HG03432 (cell line): ENCODE measurements around the gene RYR3.

Experiments used
- ATAC-seq: cut with Tn5 transposase; IDR thresholded peaks from one replicate; pipeline ENCODE4 v1.9.1; 2021; ENCODE audit warnings: mild to moderate bottlenecking, moderate library complexity; ENCODE audit not compliant: unreplicated experiment

Gene RYR3

GRCh38 chr15:33494306-33494705, 183.5 kb downstream of the RYR3 start:
- no peak for ATAC-seq

- no peak for ATAC-seq
These were observed 189.8 kb downstream of the RYR3 start for GRCh38 chr15:33500432-33501195.

DNA sequence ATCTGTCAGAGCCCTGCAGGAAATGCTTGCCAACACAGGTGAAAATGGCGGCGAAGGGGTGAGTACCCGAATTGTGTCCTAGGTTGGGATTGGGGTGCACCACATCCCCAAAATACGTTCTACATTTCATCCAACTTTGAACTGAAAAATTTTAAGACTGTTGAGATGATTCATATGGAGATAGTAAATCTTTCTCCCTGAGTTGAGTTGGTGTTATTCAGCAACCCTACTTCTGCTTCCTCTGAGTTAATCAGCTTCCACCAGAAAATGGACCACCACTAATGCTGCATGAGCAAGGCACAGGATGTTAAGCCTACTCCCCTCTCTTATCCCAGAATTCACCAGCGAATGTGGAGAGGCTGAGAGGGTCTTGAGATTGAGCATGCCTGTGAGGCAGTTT, 192.9 kb downstream of the RYR3 start:
- ATAC-seq, result no peak

DNA sequence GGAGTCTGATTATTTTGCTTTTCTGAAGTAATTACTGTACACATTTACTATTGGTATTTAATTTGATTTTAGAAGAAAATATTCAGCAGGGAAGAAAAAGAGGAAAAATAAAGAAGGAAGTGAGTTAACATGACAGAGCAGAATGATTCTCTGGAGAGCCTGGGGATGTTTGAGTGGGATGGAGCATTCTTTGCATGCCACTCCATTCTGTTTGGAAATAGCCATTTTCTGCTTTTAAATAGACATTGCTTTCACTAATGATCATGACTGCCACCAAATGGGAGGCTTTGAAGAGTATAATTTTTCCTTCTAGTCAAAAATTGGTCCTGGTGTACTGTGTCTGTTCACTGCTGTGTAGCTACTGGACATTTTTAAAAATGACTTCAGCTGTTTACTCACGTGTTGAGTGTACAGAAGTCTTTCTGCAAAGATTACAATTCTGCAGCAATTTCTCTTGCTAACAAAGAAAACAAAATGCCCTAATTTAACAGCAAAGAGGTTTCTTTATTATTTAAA, 196.1 kb downstream of the RYR3 start:
- ATAC-seq, result no peak

DNA sequence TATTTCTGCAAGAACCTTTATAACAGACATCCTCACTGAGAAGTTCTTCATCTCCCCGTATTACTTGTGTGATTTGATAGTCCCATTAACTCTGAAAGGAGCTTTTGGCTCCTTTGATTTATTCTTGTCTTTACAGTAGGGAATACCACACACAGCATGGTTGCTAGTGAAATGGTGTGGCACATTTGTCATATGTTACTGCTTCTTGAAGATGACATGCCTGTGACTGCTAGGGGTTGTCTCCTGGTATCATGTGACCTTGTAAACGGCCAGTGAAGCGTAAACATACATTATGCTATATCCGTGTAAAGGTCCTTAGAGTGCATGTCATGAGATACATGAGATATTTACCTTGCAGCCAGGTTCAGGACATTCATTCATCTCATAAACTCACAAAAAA, 197.9 kb downstream of the RYR3 start:
- no peak for ATAC-seq

DNA sequence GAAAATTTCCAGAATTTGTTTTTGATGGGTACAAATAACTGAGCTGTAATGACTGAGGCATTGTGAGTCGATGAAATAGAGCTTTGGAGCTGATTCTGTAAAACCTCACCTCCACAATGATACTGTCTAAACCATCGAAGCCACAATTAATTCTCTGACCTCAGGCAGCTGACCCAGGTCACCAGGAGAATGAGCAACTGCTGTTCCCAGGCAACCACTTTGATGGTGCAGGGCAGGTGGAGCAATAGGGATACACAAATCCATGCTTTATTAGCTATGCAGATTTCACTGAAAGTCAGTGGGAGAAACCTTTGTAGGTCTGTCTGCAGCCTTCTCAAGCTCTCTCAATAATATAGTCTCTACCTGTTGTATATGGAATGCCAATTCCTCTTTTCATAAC, 204.4 kb downstream of the RYR3 start:
- no peak for ATAC-seq

GRCh38 chr15:33516563-33516962, 205.8 kb downstream of the RYR3 start:
- no peak for ATAC-seq

DNA sequence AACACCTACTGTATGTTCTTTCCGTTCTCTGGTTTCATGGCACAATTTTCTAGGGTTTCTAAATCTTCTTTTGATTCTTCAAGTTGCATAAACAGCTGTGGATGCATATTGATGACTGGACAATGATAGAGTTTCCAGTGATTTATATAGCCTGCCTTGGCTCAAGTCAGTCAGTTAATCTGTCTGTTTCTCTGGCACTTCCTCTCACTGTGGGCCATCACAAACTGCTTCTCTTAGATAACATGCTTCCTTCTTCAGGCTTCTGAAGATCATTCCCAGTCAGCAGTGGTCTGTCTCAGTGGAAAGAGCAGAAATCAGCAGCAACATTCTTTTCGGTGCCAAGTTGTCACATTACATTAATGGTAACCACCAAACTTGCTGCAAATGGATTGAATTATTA, 207.2 kb downstream of the RYR3 start:
- ATAC-seq, result no peak

- ATAC-seq, result no peak
These were observed 207.7 kb downstream of the RYR3 start for GRCh38 chr15:33518421-33518820.

DNA sequence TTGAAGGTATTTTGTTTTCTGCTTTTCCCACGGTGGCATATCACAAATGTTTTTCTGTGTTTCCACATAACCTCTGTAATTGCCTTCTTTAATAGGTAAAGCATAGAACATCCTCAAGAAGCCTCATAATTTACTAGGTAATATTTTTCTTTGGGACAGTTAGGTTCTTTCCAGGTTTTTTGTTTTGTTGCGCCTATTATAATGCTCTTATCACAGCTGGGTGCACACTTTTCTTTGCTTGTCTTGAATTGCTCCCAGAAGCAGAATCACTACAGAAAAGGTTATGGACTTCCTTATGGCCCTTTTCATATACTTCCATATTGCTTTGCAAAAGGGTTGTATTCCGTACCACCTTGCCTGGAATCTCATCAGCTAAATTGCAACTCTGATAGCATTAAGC, 213.5 kb downstream of the RYR3 start:
- ATAC-seq, result no peak

- no peak for ATAC-seq
These were observed 215.8 kb downstream of the RYR3 start for GRCh38 chr15:33526532-33526931.

- no peak for ATAC-seq
These were observed 222.4 kb downstream of the RYR3 start for GRCh38 chr15:33533197-33533596.

DNA sequence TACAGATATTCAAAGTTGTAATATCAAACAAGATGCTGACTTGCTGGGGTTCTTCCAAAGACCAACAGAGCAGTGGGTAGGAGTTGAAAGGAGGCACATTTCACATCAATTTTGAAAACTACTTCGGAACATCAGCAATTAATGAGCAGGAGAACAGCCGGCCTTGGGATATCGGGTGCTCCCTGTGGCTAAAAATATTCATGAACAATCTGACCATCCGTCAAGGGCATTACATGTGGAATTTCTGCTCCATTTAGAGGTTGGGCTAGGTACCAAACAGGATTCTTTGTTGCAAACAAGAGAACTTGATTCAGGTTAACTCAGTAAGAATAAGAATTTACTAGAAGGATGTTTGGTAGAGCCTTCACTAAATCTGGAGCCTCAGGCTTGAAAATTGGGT, 223.9 kb downstream of the RYR3 start:
- no peak for ATAC-seq

GRCh38 chr15:33535135-33535534, 224.4 kb downstream of the RYR3 start:
- no peak for ATAC-seq

DNA sequence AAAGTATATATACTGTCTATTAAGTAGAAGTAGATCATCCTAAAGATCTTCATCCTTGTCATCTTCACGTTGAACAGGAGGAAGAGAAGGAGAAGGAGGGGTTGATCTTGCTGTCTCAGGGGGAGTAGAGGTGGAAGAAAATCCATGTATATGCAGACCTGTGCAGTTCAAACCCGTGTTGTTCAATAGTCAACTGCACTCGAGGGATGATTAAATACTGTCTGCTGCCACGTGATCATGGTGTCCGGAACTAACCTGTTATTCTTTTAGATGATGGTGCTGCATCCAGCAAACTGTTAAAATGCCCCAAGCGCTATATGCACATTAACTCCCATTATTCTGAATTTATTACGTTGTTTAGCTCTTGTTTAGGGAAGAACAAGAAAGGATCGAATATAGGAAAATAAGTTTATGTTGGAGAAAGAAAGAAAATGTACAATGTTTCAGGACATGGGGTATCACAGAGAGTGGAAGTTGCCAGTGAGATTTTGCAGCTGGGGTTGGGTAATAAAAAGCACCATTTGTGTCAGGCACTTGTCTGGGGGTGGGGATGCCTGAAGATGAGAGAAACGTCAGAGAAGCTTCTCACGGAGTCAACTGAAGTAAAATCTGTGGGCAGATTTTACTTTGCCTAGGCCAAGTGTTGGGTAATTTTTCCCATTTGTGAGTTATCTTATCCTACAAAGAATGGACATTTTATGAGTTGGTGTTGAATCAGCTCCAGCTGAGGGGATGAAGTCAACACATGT, 229.2 kb downstream of the RYR3 start:
- ATAC-seq, result no peak

DNA sequence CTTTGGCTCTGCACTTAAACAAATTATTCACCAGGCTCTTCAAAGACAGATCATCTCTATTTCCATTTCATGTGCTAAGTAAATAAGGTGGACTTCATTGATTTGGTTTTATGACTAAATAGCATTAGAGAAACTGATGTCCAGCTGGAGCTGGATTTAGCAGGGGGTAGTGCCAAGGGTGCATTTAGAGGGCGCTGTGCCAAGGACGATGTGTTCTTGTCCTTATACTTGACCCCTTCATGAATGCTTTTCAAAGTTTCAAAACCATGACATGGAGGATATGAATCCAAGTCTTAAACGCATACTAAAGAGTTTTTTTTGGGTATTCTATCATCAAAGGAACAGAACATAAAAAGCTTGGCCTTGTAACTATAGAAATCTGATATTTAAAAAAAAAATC, 233.2 kb downstream of the RYR3 start:
- ATAC-seq, result no peak

DNA sequence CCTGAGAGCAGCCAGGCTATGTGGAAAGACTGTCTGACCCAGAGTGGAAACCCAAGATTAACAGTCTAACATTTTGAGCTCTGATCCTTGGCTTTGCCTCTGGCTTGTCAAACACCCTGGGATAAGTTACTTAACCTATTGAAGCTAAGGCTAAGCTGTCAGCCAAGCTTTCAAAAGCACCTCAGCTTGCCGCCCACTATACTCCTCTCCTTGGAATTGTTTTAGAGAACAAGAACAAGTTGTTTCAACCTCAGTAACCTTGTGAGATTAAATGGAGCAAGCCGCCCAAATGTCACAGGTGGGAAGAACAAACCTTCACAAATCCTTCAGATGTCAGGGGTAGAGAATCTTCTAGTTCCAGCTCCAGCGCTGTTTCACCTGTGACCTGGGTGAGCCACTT, 235.1 kb downstream of the RYR3 start:
- ATAC-seq, result no peak

DNA sequence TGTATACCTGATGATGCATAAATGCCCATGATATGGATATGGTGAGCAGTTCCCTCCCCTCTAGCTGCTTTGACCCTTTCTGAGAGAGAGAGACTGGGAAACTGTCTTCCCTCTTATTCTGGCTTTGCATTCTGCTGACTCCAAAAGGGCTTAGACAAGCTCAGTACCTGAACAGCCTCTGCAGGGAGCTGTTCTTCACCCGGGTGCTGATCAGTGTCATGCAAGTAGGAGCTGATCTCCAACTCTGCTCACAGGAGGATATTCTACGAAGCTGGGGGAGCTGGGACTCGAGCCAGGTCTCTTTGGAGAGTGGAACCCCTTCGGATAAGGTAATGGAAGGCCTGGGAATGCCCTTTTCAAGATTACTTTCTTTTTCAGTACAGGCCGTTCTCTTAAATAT, 237.1 kb downstream of the RYR3 start:
- no peak for ATAC-seq

DNA sequence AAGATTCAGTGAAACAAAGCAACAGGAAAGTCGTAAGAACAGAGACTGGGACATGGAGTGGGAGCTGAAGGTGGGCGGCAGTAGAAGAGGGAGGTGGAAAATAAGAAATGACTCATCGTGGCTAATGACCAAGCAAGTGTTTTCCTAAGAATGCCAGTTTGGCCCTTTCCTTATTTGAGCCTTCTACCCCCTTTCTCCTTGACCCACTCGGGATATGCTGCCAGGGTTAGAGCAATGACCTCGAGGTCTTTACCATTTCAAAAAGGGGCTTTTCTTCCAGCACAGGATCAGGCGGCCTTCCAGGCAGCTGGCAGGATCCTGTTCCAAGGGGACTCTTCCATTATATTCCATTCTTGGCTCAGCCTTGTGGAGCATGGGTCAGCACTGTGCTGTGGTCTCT, 241.1 kb downstream of the RYR3 start:
- no peak for ATAC-seq

DNA sequence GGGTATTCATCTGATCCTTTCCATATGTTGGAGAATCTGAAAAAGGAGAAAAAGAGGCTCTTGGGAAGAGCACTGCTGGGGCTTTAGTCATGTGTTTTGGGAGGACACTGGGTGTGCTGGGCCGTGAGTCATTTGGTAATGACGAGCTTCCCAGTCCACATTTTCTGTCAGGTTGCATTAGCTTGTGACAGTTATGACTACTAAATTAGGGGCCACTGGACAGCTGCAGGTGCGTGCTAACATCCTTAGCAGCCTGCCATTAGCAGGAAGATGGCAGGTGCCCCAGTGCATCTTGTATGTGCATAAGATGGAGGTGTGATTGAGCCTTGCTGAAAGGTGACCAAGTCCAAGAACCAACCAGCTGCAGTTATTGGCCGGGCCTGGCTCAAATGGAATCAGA, 242.4 kb downstream of the RYR3 start:
- ATAC-seq, result no peak

DNA sequence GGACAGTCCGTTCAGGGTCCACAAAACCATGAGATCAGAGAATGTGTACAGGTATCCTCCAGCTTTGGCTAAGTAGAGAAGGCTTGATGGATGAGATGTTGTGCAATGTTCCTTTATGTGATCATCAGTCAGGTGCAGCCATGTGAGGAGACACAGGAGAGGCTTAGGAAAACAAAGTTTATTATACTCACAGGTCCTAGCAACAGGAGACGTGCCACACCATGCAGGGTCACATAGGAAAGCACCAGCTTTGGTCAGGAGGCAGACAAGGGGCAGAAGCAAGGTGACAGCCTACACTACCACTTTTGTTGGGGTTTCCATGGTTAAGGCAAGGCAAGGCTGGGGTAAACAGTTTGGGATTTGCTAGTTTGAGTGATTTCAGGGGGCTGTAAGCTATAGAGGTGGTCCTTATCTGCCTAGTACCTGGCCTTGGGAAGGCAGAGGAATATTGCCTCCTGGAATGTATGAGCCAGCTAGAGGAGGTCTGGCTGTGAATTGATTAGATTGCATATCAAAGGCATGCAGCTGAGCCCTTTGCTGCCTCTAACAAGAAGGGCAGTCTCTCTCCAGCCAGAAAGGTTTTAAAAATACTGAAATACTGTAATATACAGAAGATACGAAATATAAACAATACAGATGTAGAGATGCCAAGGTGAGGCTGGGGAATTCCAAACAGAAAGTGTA, 248.6 kb downstream of the RYR3 start:
- no peak for ATAC-seq

- no peak for ATAC-seq
These were observed 250.6 kb downstream of the RYR3 start for GRCh38 chr15:33561407-33561806.
